H9 (cell line): ENCODE measurements around the gene PDX1. TPM values are rescaled to one million over a fixed set of nuclear protein-coding genes. Genes with fewer than 3 reads are reported as not detected.

Source experiments
- DNase-seq: peaks from one replicate; pipeline ENCODE4 v3.0.0-alpha.2; 2017
- H2AFZ ChIP-seq: one replicate; pipeline ENCODE4 v1.6.1; 2013; ENCODE audit warnings: mild to moderate bottlenecking, low read length, control low read depth, moderate library complexity
- H2AK5ac ChIP-seq: 2 replicates; pipeline ENCODE4 v1.6.1; 2013; ENCODE audit warnings: low read length, control low read depth, mixed read lengths; ENCODE audit not compliant: insufficient read length
- H2BK120ac ChIP-seq: one replicate; pipeline ENCODE4 v1.6.1; 2013; ENCODE audit warnings: low read depth, mild to moderate bottlenecking, low read length, control low read depth, inconsistent platforms; ENCODE audit not compliant: poor library complexity, severe bottlenecking
- H2BK12ac ChIP-seq: 2 replicates; pipeline ENCODE4 v1.6.1; 2013; ENCODE audit warnings: low read length, control low read depth, mixed read lengths, low read depth; ENCODE audit not compliant: insufficient read length
- H2BK15ac ChIP-seq: 2 replicates; pipeline ENCODE4 v1.6.1; 2013; ENCODE audit warnings: low read depth, low read length, control low read depth
- H2BK20ac ChIP-seq: one replicate; pipeline ENCODE4 v1.6.1; 2013; ENCODE audit warnings: low read depth, mild to moderate bottlenecking, low read length, control low read depth, inconsistent platforms; ENCODE audit not compliant: poor library complexity, severe bottlenecking
- H2BK5ac ChIP-seq: 2 replicates; pipeline ENCODE4 v1.6.1; 2013; ENCODE audit warnings: low read length, control low read depth, mixed read lengths; ENCODE audit not compliant: insufficient read length
- H3K14ac ChIP-seq: 2 replicates; pipeline ENCODE4 v1.6.1; 2013; ENCODE audit warnings: low read length, control low read depth; ENCODE audit not compliant: insufficient read depth
- H3K18ac ChIP-seq: 2 replicates; pipeline ENCODE4 v1.6.1; 2013; ENCODE audit warnings: low read depth, mild to moderate bottlenecking, mixed read lengths, low read length, control low read depth; ENCODE audit not compliant: insufficient read length
- H3K23ac ChIP-seq: 2 replicates; pipeline ENCODE4 v1.6.1; 2013; ENCODE audit warnings: low read length, control low read depth, mixed read lengths, low read depth; ENCODE audit not compliant: insufficient read length
- H3K23me2 ChIP-seq: 2 replicates; pipeline ENCODE4 v1.6.1; 2013; ENCODE audit warnings: low read depth, mild to moderate bottlenecking, mixed read lengths, low read length, control low read depth; ENCODE audit not compliant: insufficient read length, poor library complexity, severe bottlenecking
- H3K27ac ChIP-seq: 2 replicates; pipeline ENCODE4 v1.5.1; 2013; ENCODE audit warnings: low read length, control low read depth, mixed read lengths, low read depth; ENCODE audit not compliant: insufficient read length
- H3K27me3 ChIP-seq: 2 replicates; pipeline ENCODE4 v1.6.1; 2013; ENCODE audit warnings: low read length, control low read depth, inconsistent platforms; ENCODE audit not compliant: insufficient read depth
- H3K4ac ChIP-seq: 2 replicates; pipeline ENCODE4 v1.6.1; 2013; ENCODE audit warnings: low read depth, mild to moderate bottlenecking, control low read depth, inconsistent platforms, low read length, moderate library complexity
- H3K4me1 ChIP-seq: 2 replicates; pipeline ENCODE4 v1.6.1; 2013; ENCODE audit warnings: low read length, control low read depth, inconsistent platforms; ENCODE audit not compliant: insufficient read depth
- H3K4me2 ChIP-seq: 2 replicates; pipeline ENCODE4 v1.6.1; 2013; ENCODE audit warnings: low read length, control low read depth, mixed read lengths; ENCODE audit not compliant: insufficient read length, insufficient read depth
- H3K56ac ChIP-seq: 2 replicates; pipeline ENCODE4 v1.6.1; 2013; ENCODE audit warnings: low read depth, mild to moderate bottlenecking, mixed read lengths, low read length, control low read depth; ENCODE audit not compliant: insufficient read length
- H3K79me1 ChIP-seq: 2 replicates; pipeline ENCODE4 v1.6.1; 2013; ENCODE audit warnings: low read depth, mild to moderate bottlenecking, moderate library complexity, low read length, control low read depth, inconsistent platforms; ENCODE audit not compliant: insufficient read depth, poor library complexity, severe bottlenecking
- H3K79me2 ChIP-seq: 2 replicates; pipeline ENCODE4 v1.6.1; 2013; ENCODE audit warnings: low read length, control low read depth, inconsistent platforms; ENCODE audit not compliant: insufficient read depth
- H3K9ac ChIP-seq: 2 replicates; pipeline ENCODE4 v1.6.1; 2013; ENCODE audit warnings: low read length, control low read depth, mixed read lengths; ENCODE audit not compliant: insufficient read length; ENCODE audit errors: extremely low read depth
- H3K9me3 ChIP-seq: one replicate; pipeline ENCODE4 v1.6.1; 2013; ENCODE audit warnings: low read depth, low read length, inconsistent platforms; ENCODE audit not compliant: control insufficient read depth
- H3T11ph ChIP-seq: one replicate; pipeline ENCODE4 v1.6.1; 2013; ENCODE audit warnings: mild to moderate bottlenecking, low read length, control low read depth, inconsistent platforms
- H4K20me1 ChIP-seq: one replicate; pipeline ENCODE4 v1.6.1; 2013; ENCODE audit not compliant: control insufficient read depth, insufficient read length, insufficient read depth
- H4K5ac ChIP-seq: 2 replicates; pipeline ENCODE4 v1.6.1; 2013; ENCODE audit warnings: low read depth, mild to moderate bottlenecking, mixed read lengths, low read length, control low read depth; ENCODE audit not compliant: insufficient read length
- H4K8ac ChIP-seq: replicated peaks from 2 replicates; pipeline ENCODE4 v1.6.1; 2013; ENCODE audit warnings: low read length, control low read depth, mixed read lengths, low read depth; ENCODE audit not compliant: insufficient read length
- H4K91ac ChIP-seq: 2 replicates; pipeline ENCODE4 v1.6.1; 2013; ENCODE audit warnings: low read depth, mild to moderate bottlenecking, moderate library complexity, mixed read lengths, low read length, control low read depth; ENCODE audit not compliant: insufficient read length
- H3K27ac Mint-ChIP-seq, 3 experiments: 2 replicates in 2 of 3; 3 replicates in 1 of 3; pipeline ENCODE4 v1.8.0; 2020 to 2021; ENCODE audit warnings: mixed read lengths in 3 of 3, mild to moderate bottlenecking in 1 of 3, moderate library complexity in 1 of 3
- H3K27me3 Mint-ChIP-seq: 2 replicates; pipeline ENCODE4 v1.8.0; 2021; ENCODE audit warnings: low read depth, mild to moderate bottlenecking, moderate library complexity, mixed read lengths
- H3K36me3 Mint-ChIP-seq, 3 experiments: 2 replicates in 2 of 3; 3 replicates in 1 of 3; pipeline ENCODE4 v1.8.0; 2020 to 2021; ENCODE audit warnings: low read depth in 3 of 3, mixed read lengths in 3 of 3; ENCODE audit not compliant: insufficient read depth in 1 of 3
- H3K4me1 Mint-ChIP-seq, 2 experiments: 2 replicates each; pipeline ENCODE4 v1.8.0; 2020; ENCODE audit warnings: mixed read lengths in 2 of 2
- H3K4me3 Mint-ChIP-seq, 2 experiments: 2 replicates in 1 of 2; 3 replicates in 1 of 2; pipeline ENCODE4 v1.8.0; 2020 to 2021; ENCODE audit warnings: mild to moderate bottlenecking in 2 of 2, mixed read lengths in 2 of 2, moderate library complexity in 1 of 2
- H3K9me3 Mint-ChIP-seq, 2 experiments: 2 replicates in 1 of 2; 3 replicates in 1 of 2; pipeline ENCODE4 v1.8.0; 2020; ENCODE audit warnings: mild to moderate bottlenecking in 2 of 2, mixed read lengths in 2 of 2, moderate library complexity in 1 of 2
- WGBS: extraction: QIAGEN DNeasy Blood & Tissue Kit; methylation state at CpG from one replicate; pipeline ENCODE4 v1.1.7; 2013; ENCODE audit warnings: missing lambda C conversion rate, low lambda C conversion rate, mixed read lengths; ENCODE audit not compliant: insufficient read length; ENCODE audit errors: extremely low coverage; 5-methylcytosine and 5-hydroxymethylcytosine counted together
- total RNA-seq: library from RNA; stranded (reverse); gene quantifications from 2 replicates; pipeline ENCODE4 v1.2.1, GENCODE V29; 2021
- TF ChIP-seq, protein P1 (sequence below): fragments of 200-600 bp; sonication (generic); conservative IDR thresholded peaks from 3 replicates; pipeline ENCODE4 v1.8.0; 2021; ENCODE audit warnings: antibody characterized with exemption, mild to moderate bottlenecking

PDX1 gene
- total RNA-seq, 1 experiment from 2014 or later, result not detected

DNA sequence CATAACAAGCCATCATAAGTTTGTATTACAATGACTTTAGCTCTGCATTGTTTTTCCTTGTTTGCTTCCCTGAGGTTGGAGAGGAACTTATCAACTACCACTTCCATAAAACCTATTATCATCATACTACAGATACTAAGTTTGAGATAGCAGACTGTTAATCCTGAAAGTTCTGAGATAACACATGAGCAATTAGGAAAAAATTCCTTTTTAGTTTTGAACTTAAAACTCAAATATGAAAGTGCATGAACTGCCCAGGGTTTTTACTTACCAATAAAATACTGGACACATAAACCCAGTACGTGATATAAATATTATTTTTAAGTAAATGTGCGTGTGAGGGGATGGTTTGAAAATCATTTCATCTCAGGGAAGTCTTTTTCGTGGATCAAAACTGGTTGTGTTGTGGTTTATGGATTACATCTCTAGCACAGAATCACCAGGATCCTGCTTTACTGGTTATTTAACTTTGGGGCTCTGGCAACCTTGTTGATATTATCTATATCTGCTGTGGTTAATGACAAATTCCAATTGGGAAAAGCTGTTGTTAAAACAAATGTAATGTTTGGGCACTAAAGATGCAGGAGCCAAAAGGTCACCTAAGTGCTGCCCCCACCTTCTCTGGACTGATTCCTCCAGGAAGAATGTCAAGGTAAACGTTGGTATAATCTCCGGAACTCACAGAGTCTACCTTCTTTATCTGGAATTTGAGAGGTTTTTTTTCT is 36.9 kb downstream of the PDX1 start:
- H2BK120ac ChIP-seq, result no peak overlapping the region
- H3K79me2 ChIP-seq, result no peaks in the 10 kb centered on the region
- no peak overlapping the region for H3K27ac ChIP-seq
- no peak overlapping the region for H2AK5ac ChIP-seq
- no peak for DNase-seq
- no peak overlapping the region for H3K9ac ChIP-seq
- H2BK12ac ChIP-seq, result no peak overlapping the region
- H4K8ac ChIP-seq, result no peak overlapping the region
- H3K9me3 ChIP-seq, result no peaks in the 10 kb centered on the region
- H3K27ac Mint-ChIP-seq, result no peak overlapping the region
- H3K4me3 Mint-ChIP-seq, result no peak overlapping the region
- H4K5ac ChIP-seq, result no peak overlapping the region
- H3K14ac ChIP-seq, result no peak overlapping the region
- no peak overlapping the region for H2BK15ac ChIP-seq
- H2AFZ ChIP-seq, result no peak overlapping the region
- TF ChIP-seq, protein P1, sequence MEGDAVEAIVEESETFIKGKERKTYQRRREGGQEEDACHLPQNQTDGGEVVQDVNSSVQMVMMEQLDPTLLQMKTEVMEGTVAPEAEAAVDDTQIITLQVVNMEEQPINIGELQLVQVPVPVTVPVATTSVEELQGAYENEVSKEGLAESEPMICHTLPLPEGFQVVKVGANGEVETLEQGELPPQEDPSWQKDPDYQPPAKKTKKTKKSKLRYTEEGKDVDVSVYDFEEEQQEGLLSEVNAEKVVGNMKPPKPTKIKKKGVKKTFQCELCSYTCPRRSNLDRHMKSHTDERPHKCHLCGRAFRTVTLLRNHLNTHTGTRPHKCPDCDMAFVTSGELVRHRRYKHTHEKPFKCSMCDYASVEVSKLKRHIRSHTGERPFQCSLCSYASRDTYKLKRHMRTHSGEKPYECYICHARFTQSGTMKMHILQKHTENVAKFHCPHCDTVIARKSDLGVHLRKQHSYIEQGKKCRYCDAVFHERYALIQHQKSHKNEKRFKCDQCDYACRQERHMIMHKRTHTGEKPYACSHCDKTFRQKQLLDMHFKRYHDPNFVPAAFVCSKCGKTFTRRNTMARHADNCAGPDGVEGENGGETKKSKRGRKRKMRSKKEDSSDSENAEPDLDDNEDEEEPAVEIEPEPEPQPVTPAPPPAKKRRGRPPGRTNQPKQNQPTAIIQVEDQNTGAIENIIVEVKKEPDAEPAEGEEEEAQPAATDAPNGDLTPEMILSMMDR, result no peak
- H3K27me3 ChIP-seq, result peaks cover 87% of the 10 kb centered on the region
- H3K56ac ChIP-seq, result no peak overlapping the region
- peaks cover 2% of the 10 kb centered on the region; the same call in 1 of the 2 replicates for H3K4me1 ChIP-seq
- no peak overlapping the region for H3T11ph ChIP-seq
- peaks cover 4 to 20% of the 10 kb centered on the region in 2 experiments for H3K4me1 Mint-ChIP-seq
- no peak overlapping the region for H2BK5ac ChIP-seq
- H4K20me1 ChIP-seq, result no peaks in the 10 kb centered on the region
- no peak overlapping the region for H3K18ac ChIP-seq
- peaks cover 98% of the 10 kb centered on the region for H3K27me3 Mint-ChIP-seq
- no peak overlapping the region for H4K91ac ChIP-seq
- H3K23me2 ChIP-seq, result peaks cover 7% of the 10 kb centered on the region
- no peaks in the 10 kb centered on the region for H3K79me1 ChIP-seq
- H3K4me2 ChIP-seq, result no peak overlapping the region
- peaks cover 2 to 11% of the 10 kb centered on the region in 2 experiments; a peak in 2 of 5 replicates for H3K9me3 Mint-ChIP-seq
- no peak overlapping the region for H3K4ac ChIP-seq
- no CpG with 5 or more reads among the region's 5 CpGs for WGBS
- H3K36me3 Mint-ChIP-seq, result no peaks in the 10 kb centered on the region
- no peak overlapping the region for H3K23ac ChIP-seq
- H2BK20ac ChIP-seq, result no peak overlapping the region
